HEK293 (cell line): ENCODE results near the gene FASN.
"Not testable (repeated sequence)": the region's sequence is repeated elsewhere in the genome, so short reads cannot be mapped to it uniquely, and the experiment has no call there.

Source experiments
- ZBTB44 ChIP-seq: fragments of 450-650 bp; IDR thresholded peaks from 2 replicates; pipeline ENCODE4 v1.5.1; 2018; ENCODE audit warnings: missing biosample characterization, mild to moderate bottlenecking, missing genetic modification characterization
- ZFP3 ChIP-seq: fragments of 450-650 bp; formaldehyde crosslinking; IDR thresholded peaks from 2 replicates; pipeline ENCODE4 v1.5.1; 2016; ENCODE audit warnings: low read depth, missing biosample characterization, missing genetic modification characterization

GRCh38 chr17:82133166-82133953, 35.3 kb upstream of the FASN start:
- TF ChIP-seq ZBTB44 (tag by site-specific recombination), result peak; percentile 74
- TF ChIP-seq ZFP3 (tag by site-specific recombination), result not testable (repeated sequence)
